Liver (tissue), 3 donors: ENCODE data around the gene TRMT61B.

Source experiments
- CTCF ChIP-seq: fragments of 150-350 bp; IDR thresholded peaks from 2 replicates; pipeline ENCODE4 v1.5.1; 2017; ENCODE audit warnings: improper control_type of control experiment, low read depth, low read length; ENCODE audit not compliant: missing input control
- FOXA1 ChIP-seq: IDR thresholded peaks from 2 replicates; pipeline ENCODE4 v1.6.1; 2016; ENCODE audit warnings: antibody characterized with exemption
- HNF4G ChIP-seq: IDR thresholded peaks from 2 replicates; pipeline ENCODE4 v1.6.1; 2016; ENCODE audit warnings: antibody characterized with exemption
- MAX ChIP-seq: IDR thresholded peaks from 2 replicates; pipeline ENCODE4 v1.6.1; 2016; ENCODE audit warnings: antibody characterized with exemption
- RAD21 ChIP-seq, 2 donors: IDR thresholded peaks; 2 replicates each; pipeline ENCODE4 v1.6.1; 2016; ENCODE audit warnings: antibody characterized with exemption in 2 of 2, mild to moderate bottlenecking in 2 of 2
- REST ChIP-seq: IDR thresholded peaks from 2 replicates; pipeline ENCODE4 v1.6.1; 2016; ENCODE audit warnings: antibody characterized with exemption, mild to moderate bottlenecking
- TAF1 ChIP-seq: conservative IDR thresholded peaks from 2 replicates; pipeline ENCODE4 v1.6.1; 2016; ENCODE audit warnings: antibody characterized with exemption, mild to moderate bottlenecking
- ZBTB33 ChIP-seq: IDR thresholded peaks from 2 replicates; pipeline ENCODE4 v1.6.1; 2016; ENCODE audit warnings: antibody characterized with exemption
- donor health status: healthy.
- donor health status: healthy.

- TF ChIP-seq CTCF (no peak), MAX (no peak), REST (no peak), ZBTB33 (no peak), HNF4G (no peak), RAD21 (IDR thresholded peaks at IDR 0.05) (no peak), TAF1 (no peak), FOXA1 (no peak)
Measured at GRCh38 chr2:28855193-28855592, 14.9 kb downstream of the TRMT61B start.
